Endothelial cell of umbilical vein (primary cell): ENCODE measurements around the gene ADRM1. TPM values are rescaled to one million over a fixed set of nuclear protein-coding genes. Genes with fewer than 3 reads are reported as not detected.

Source experiments
- BruUV-seq: library from RNA; stranded (reverse); fragments of 400-500 nt; replicated peaks from 2 replicates; lab custom pipeline; 2021; lab: Mats Ljungman, UMichigan
- CTCF ChIA-PET: fragments of 300-600, 350-600 bp; sonication (Branson Sonifier 250); formaldehyde crosslinking; loops from one replicate; lab custom pipeline; 2021; ENCODE audit warnings: antibody characterized with exemption, inconsistent platforms; lab: Charles Lee
- POLR2A ChIA-PET: fragments of 300-600, 350-600 bp; sonication (Branson Sonifier 250); formaldehyde crosslinking; loops from one replicate; lab custom pipeline; 2021; ENCODE audit warnings: antibody characterized with exemption, inconsistent platforms; lab: Charles Lee
- DNase-seq: peaks from one replicate; pipeline ENCODE4 v3.0.0-alpha.2; 2011; ENCODE audit warnings: low read depth, low spot score
- FAIRE-seq: peaks from 2 replicates; lab custom pipeline; 2011; peaks lifted over from hg19 to GRCh38; lab: Jason Lieb, UNC
- H2AFZ ChIP-seq: 2 replicates; pipeline ENCODE4 v1.6.0; 2012; ENCODE audit warnings: low read depth, low read length, control low read depth, inconsistent platforms
- H3K27ac ChIP-seq: 2 replicates; pipeline ENCODE4 v1.5.1; 2011; ENCODE audit warnings: low read depth, mild to moderate bottlenecking, control low read depth, low read length, moderate library complexity; ENCODE audit not compliant: insufficient read depth
- H3K27me3 ChIP-seq, 2 experiments: 2 replicates each; pipeline versions ENCODE4 v1.6.0 to v1.6.1; 2011; ENCODE audit warnings: low read length in 2 of 2, mixed read lengths in 1 of 2; ENCODE audit not compliant: control insufficient read depth in 2 of 2, insufficient read depth in 2 of 2
- H3K36me3 ChIP-seq, 2 experiments: 2 replicates in 1 of 2; 3 replicates in 1 of 2; pipeline ENCODE4 v1.5.1; 2011; ENCODE audit warnings: low read length in 2 of 2, mild to moderate bottlenecking in 1 of 2, moderate library complexity in 1 of 2; ENCODE audit not compliant: control insufficient read depth in 2 of 2, insufficient read depth in 2 of 2; ENCODE audit errors: extremely low read depth in 1 of 2
- H3K4me1 ChIP-seq: 3 replicates; pipeline ENCODE4 v1.5.1; 2011; ENCODE audit warnings: mild to moderate bottlenecking, low read length; ENCODE audit not compliant: control insufficient read depth, insufficient read depth; ENCODE audit errors: extremely low read depth
- H3K4me2 ChIP-seq: 2 replicates; pipeline ENCODE4 v1.6.1; 2011; ENCODE audit warnings: low read length, control low read depth, mixed read lengths; ENCODE audit not compliant: insufficient read depth
- H3K4me3 ChIP-seq, 3 experiments: fragments of 200-600 bp in 1 of 3; sonication (generic), shearing (Covaris generic) in 1 of 3; replicated peaks in 1 of 3; 2 replicates each; pipeline ENCODE4 v1.5.1; 2011 to 2016; ENCODE audit warnings: control low read depth in 3 of 3, low read length in 3 of 3, mild to moderate bottlenecking in 2 of 3, inconsistent platforms in 1 of 3, low read depth in 1 of 3, moderate library complexity in 1 of 3; ENCODE audit not compliant: insufficient read depth in 1 of 3
- H3K79me2 ChIP-seq: 2 replicates; pipeline ENCODE4 v1.6.0; 2012; ENCODE audit warnings: low read length, inconsistent platforms; ENCODE audit not compliant: control insufficient read depth, insufficient read depth
- H3K9ac ChIP-seq: replicated peaks from 2 replicates; pipeline ENCODE3; 2011; ENCODE audit warnings: low read length, control low read depth; ENCODE audit not compliant: insufficient read depth; ENCODE audit errors: extremely low read depth
- H3K9me1 ChIP-seq: replicated peaks from 3 replicates; pipeline ENCODE4 v1.6.0; 2011; ENCODE audit warnings: mild to moderate bottlenecking, low read length; ENCODE audit not compliant: control insufficient read depth, insufficient read depth; ENCODE audit errors: extremely low read depth
- H3K9me3 ChIP-seq: replicated peaks from 2 replicates; pipeline ENCODE4 v1.5.1; 2012; ENCODE audit warnings: low read length, inconsistent platforms; ENCODE audit not compliant: control insufficient read depth, insufficient read depth
- H4K20me1 ChIP-seq: replicated peaks from 2 replicates; pipeline ENCODE3; 2011; ENCODE audit warnings: mild to moderate bottlenecking, low read length; ENCODE audit not compliant: control insufficient read depth, insufficient read depth; ENCODE audit errors: extremely low read depth
- EZH2 ChIP-seq: IDR thresholded peaks from 2 replicates; pipeline ENCODE4 v1.6.1; 2012; ENCODE audit warnings: borderline replicate concordance, low read depth, mild to moderate bottlenecking, moderate library complexity, low read length, inconsistent platforms; ENCODE audit not compliant: severe bottlenecking
- FOS ChIP-seq: IDR thresholded peaks from 2 replicates; pipeline ENCODE4 v1.6.1; 2011; ENCODE audit warnings: mild to moderate bottlenecking, low read length, moderate library complexity, borderline replicate concordance; ENCODE audit not compliant: insufficient read depth
- GATA2 ChIP-seq: IDR thresholded peaks from 2 replicates; pipeline ENCODE4 v1.7.0; 2011; ENCODE audit warnings: low read depth, mild to moderate bottlenecking, moderate library complexity, mixed read lengths, low read length; ENCODE audit not compliant: insufficient read length, insufficient read depth
- JUN ChIP-seq: IDR thresholded peaks from 2 replicates; pipeline ENCODE4 v1.6.1; 2011; ENCODE audit warnings: borderline replicate concordance, low read depth; ENCODE audit not compliant: insufficient read length, insufficient read depth
- MYC ChIP-seq: IDR thresholded peaks from one replicate; pipeline ENCODE4 v1.6.1; 2011; ENCODE audit warnings: mild to moderate bottlenecking, low read depth, low read length
- POLR2A ChIP-seq: IDR thresholded peaks from 2 replicates; pipeline ENCODE4 v1.6.1; 2012; ENCODE audit warnings: low read depth, mild to moderate bottlenecking, control low read depth, low read length
- POLR2AphosphoS5 ChIP-seq: IDR thresholded peaks from 2 replicates; pipeline ENCODE4 v1.6.1; 2012; ENCODE audit warnings: low read depth, mild to moderate bottlenecking, control low read depth, low read length, moderate library complexity; ENCODE audit not compliant: insufficient read depth
- dilution Hi-C: fragments of 300-500 bp; cut with MboI; formaldehyde crosslinking; loops from one replicate; pipeline ENCODE4 v1.15.0; 2019; ENCODE audit warnings: low sequenced_read_pairs; ENCODE audit not compliant: extremely low pct_ligation_motif_present
- intact Hi-C: fragments of 100-400 bp; cut with micrococcal nuclease; formaldehyde crosslinking; loops from one replicate; pipeline ENCODE4 v1.10.0; 2022
- polyA plus RNA-seq, 4 experiments: library from polyadenylated mRNA; depleted of rRNA in 3 of 4; stranded (reverse) in 3 of 4; unstranded in 1 of 4; fragments of >200 nt; gene quantifications; 2 replicates each; pipeline versions ENCODE4 v1.2.1 to v1.2.3, GENCODE V29; 2011 to 2012; ENCODE audit warnings: missing spikeins in 1 of 4
- total RNA-seq: library from RNA; stranded (reverse); gene quantifications from 2 replicates; pipeline ENCODE4 v1.2.3, GENCODE V29; 2021
- TF ChIP-seq, protein P1 (sequence below): IDR thresholded peaks from 2 replicates; pipeline ENCODE4 v1.6.1; 2011; ENCODE audit not compliant: insufficient read depth, insufficient read length
- TF ChIP-seq, protein P2 (sequence below), 2 donors: IDR thresholded peaks; 1 replicate in 1 of 2; 2 replicates in 1 of 2; pipeline ENCODE4 v1.5.1; 2011; ENCODE audit warnings: low read length in 2 of 2, mild to moderate bottlenecking in 2 of 2, moderate library complexity in 2 of 2, control low read depth in 1 of 2, inconsistent platforms in 1 of 2, low read depth in 1 of 2; ENCODE audit not compliant: insufficient read depth in 1 of 2; ENCODE audit errors: extremely low read depth in 1 of 2

ADRM1 gene
- total and polyA plus RNA-seq, 2 donors (not counting 3 experiments of a cell fraction or from before 2014, with no cell fraction given) = 154 to 179 TPM

DNA sequence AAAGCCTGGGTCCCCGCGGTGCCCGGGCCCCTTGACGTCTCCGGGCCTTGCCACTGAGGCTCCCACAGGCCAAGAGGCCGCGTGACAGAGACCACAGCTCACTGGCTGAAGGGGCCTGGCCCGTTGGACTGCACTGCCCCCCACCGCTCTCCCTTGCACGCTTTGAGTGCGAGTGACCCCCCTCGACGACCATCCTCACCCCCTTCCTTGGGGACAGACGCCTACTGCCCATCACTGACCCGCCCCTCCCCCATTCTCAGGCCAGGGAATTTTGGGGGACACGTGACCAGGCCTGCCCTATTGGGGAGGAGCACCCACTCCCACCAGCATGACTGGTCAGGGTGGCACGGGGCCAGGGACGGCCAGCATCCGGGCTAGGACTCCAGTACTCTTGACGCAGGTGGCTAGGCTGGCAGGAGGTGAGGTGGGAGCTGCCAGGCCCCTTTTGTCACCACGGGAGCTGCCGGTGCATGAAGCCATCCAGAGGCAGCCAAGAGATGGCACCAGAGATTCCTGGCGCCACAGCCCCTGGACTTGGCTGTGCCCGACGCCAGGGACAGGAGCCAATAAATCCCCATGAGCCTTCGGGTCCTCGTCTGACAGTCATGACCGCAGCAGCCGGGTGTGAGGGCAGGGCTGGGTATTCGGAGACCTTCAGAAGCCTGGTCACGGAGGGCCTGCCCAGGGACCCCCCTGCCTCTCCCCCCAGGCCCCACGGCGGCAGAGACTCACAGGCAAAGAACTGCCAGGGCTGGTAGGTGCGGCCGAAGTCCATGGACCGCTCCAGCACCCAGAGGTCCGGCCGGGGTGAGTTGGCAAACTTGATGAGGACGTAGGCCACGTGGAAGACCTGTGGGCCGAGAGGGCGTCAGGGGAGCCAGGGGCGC, 49.8 kb downstream of the ADRM1 start:
- Histone ChIP-seq H3K9me3 (no peaks in the 10 kb centered on the region), H3K27ac (no peak overlapping the region)
- POLR2A ChIA-PET = no interaction called here

More for the DNA sequence above, 49.8 kb downstream of the ADRM1 start:
- DNase-seq = no peak
- Histone ChIP-seq H3K9ac (no peak overlapping the region), H3K36me3 (peaks cover 2 to 15% of the 10 kb centered on the region in 2 experiments), H3K4me3 (no peak overlapping the region), H4K20me1 (no peaks in the 10 kb centered on the region), H3K9me1 (no peaks in the 10 kb centered on the region), H3K79me2 (peaks cover 50% of the 10 kb centered on the region), H2AFZ (no peak overlapping the region), H3K4me1 (peaks cover 26% of the 10 kb centered on the region), H3K27me3 (no peaks in the 10 kb centered on the region), H3K4me2 (no peak overlapping the region)
- TF ChIP-seq EZH2 (no peak), GATA2 (no peak), POLR2A (no peak), MYC (no peak), FOS (no peak), POLR2AphosphoS5 (no peak), JUN (no peak)
- TF ChIP-seq, protein P1, sequence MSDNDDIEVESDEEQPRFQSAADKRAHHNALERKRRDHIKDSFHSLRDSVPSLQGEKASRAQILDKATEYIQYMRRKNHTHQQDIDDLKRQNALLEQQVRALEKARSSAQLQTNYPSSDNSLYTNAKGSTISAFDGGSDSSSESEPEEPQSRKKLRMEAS = no peak
- TF ChIP-seq, protein P2, sequence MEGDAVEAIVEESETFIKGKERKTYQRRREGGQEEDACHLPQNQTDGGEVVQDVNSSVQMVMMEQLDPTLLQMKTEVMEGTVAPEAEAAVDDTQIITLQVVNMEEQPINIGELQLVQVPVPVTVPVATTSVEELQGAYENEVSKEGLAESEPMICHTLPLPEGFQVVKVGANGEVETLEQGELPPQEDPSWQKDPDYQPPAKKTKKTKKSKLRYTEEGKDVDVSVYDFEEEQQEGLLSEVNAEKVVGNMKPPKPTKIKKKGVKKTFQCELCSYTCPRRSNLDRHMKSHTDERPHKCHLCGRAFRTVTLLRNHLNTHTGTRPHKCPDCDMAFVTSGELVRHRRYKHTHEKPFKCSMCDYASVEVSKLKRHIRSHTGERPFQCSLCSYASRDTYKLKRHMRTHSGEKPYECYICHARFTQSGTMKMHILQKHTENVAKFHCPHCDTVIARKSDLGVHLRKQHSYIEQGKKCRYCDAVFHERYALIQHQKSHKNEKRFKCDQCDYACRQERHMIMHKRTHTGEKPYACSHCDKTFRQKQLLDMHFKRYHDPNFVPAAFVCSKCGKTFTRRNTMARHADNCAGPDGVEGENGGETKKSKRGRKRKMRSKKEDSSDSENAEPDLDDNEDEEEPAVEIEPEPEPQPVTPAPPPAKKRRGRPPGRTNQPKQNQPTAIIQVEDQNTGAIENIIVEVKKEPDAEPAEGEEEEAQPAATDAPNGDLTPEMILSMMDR (IDR thresholded peaks at IDR 0.05; ENCODE audit: extremely low read depth in 1 of 2, insufficient read depth in 1 of 2, low read depth in 1 of 2, low read length in 2 of 2) = no peak
- CTCF ChIA-PET = interaction anchor here (0.9 kb wide), 1 partner anchor 30 kb away, joined by 3 read pairs; no protein-coding TSS in a partner anchor
- dilution Hi-C loops (no loop called here), intact Hi-C loops (no loop called here)
- FAIRE-seq = no peak
- no TSS peak for BruUV-seq
